GM12874 (cell line): Measurements from ENCODE around the gene DOCK3.

Source experiments
- CTCF ChIP-seq: IDR thresholded peaks from 2 replicates; pipeline ENCODE4 v1.5.1; 2011; ENCODE audit warnings: low read depth, mild to moderate bottlenecking, control low read depth, low read length, moderate library complexity; ENCODE audit not compliant: insufficient read depth

The DOCK3 gene

GRCh38 chr3:50792568-50792967, 117.8 kb downstream of the DOCK3 start:
- no peak for TF ChIP-seq CTCF

GRCh38 chr3:50805321-50805720, 130.6 kb downstream of the DOCK3 start:
- TF ChIP-seq CTCF = no peak

- TF ChIP-seq CTCF = no peak
These were observed 131.3 kb downstream of the DOCK3 start for GRCh38 chr3:50806031-50806430.

- TF ChIP-seq CTCF = no peak
These were observed 132.1 kb downstream of the DOCK3 start for GRCh38 chr3:50806806-50807205.

- no peak for TF ChIP-seq CTCF
These were observed 132.5 kb downstream of the DOCK3 start for GRCh38 chr3:50807266-50807665.

- no peak for TF ChIP-seq CTCF
These were observed 137.2 kb downstream of the DOCK3 start for GRCh38 chr3:50811893-50812292.

GRCh38 chr3:50815844-50816243, 141.1 kb downstream of the DOCK3 start:
- no peak for TF ChIP-seq CTCF

- no peak for TF ChIP-seq CTCF
These were observed 142.2 kb downstream of the DOCK3 start for GRCh38 chr3:50816894-50817293.
